Activated CD8-positive, alpha-beta memory T cell treated with anti-CD3 and anti-CD28 coated beads for 24 hours (primary cell): Measurements from ENCODE around the gene TEX13D.

ENCODE experiments used
- DNase-seq: peaks from one replicate; pipeline ENCODE4 v3.0.0-alpha.2; 2020

Gene TEX13D

DNA sequence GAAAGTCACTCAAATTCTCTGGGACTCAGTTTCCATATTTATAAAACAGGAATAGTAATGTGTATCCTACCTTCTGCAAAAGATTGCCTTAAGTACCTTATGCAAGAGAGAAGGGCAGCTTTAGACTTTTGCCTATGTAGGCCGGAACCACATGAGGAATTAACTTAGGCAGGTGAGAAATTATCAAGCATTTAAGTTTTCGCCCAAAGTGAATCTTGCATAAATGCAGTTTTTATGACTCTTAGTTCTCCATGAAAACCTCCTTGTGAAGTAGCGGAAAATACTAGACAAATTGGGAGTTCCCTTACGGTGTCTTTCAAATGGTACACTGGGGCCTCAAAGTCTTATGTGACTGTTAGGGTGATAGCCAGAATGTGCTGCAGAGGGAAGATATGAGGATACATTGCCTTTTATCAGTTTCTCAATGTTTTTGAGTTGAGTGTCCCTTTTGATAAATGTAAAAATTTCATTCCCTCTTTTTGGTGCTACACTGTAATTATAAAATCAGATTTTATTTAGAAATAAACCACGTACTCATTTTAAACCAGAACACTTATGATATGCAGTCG lies 16.5 kb downstream of the TEX13D start:
- no peak for DNase-seq

DNA sequence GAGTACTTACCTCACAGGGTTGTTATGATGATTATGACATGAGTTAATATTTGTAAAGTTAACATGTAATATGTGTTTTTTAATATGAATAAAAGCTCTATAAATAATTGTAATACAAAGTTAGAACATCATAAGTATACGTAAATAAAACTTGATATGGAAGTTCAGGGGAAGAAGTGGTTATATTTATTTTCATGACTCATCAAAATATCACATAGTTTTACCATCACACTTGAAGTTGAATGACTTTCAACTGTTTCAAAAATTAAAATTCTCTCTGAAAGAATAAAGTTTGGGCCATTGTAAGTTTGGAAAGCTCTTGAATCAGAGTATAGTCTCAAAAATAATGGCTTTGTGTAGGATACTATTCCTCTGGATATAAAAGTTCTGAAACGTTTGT lies 22.2 kb downstream of the TEX13D start:
- DNase-seq: no peak

DNA sequence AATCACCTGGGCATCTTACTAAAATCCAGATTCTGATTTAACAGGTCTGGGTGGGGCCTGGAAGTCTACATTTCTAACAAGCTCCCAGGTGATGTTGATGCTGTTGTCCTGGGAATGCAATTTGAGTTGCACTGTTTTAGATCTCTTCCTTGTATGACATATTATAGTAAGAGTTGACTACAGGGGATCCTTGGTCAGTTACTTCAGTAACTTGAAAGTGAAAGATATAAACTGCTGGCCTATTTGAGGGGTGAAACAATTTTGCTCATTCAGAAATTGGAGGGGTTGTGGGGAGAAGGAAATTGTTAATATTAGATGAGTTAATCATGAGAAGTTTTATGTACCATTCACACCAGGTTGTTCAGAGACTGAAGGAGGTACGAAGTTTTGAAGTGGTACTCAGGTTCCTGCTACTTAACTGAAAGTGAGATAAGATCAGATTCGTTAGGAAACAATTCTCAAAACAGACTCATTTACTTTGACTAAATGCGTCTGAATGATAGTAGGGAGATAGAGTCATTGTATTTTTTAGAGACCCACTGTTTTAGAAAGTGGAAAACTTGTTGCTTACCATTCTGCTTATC lies 26.4 kb downstream of the TEX13D start:
- DNase-seq: no peak

DNA sequence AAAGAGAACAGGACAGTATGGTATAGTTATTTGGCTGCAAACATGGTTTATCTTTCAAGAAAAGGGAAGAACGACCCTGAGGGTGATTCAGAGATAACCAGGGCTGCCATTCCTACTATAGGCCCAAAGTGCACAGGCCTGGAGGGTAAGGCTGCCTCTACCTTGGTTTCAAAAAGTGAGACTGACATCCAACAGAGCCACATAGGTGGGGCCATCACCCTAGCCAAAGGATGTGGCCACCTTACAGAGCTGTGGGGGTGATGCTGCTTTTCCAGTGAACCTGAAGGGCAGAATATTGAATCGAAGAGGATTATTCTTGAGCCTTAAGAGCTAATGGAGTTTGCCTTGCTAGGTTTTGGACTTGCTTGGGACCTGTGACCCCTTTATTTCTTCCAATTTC lies 29.6 kb downstream of the TEX13D start:
- no peak for DNase-seq

DNA sequence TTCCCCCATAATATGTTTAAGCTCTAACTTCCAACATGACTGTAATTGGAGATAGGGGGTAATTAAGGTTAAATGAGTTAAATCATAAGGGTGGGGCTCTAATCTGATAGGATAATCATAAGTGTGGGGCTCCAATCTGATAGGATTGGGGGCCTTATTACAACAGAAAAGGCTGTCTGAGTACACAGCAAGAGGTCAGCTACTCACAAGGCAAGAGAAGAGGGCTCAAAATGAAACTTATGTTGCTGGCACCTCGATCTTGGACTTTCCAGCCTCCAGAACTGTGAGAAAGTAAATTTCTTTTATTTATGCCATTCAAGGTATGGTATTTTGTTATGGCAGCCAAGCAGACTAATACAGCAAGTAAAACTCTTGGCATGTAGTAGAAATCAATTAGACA lies 30.3 kb downstream of the TEX13D start:
- no peak for DNase-seq

DNA sequence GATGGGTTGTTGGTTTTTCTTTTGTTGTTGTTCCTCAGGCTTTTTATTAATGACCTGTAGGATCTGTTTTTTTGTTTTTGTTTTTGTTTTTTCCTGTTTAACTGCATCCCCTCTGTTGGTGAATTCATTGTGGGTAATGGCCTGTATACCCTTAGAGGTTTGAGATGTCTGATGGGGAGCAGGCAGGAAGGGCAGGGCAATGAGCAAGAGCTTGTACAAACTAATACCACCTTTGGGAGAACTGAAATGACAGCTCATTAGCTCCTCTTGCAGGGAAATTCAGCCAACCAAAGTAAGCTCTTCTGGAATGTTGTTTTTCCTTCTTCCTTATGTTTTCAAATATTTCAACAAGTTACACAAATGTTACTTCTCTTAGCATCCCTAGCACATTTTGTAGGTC lies 37.3 kb downstream of the TEX13D start:
- no peak for DNase-seq

DNA sequence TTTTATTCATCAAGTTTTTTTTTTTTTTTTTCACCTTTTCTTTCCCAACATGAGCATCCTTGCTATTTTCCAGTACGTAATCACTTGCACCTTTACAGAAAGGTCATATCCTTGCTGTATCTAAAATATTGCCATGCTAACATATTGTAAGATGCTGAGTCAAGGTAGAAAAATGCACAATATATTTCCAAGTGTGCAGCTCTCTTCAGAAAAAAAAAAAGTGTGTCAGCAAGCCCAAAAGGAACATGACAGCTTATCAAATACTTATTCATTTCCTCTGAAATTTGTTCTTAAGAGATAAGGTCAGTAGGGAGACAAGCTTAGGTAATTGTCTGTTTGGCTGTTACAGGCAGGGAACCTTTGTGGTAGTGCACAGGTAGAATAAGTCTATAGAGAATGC lies 40.9 kb downstream of the TEX13D start:
- DNase-seq: no peak

DNA sequence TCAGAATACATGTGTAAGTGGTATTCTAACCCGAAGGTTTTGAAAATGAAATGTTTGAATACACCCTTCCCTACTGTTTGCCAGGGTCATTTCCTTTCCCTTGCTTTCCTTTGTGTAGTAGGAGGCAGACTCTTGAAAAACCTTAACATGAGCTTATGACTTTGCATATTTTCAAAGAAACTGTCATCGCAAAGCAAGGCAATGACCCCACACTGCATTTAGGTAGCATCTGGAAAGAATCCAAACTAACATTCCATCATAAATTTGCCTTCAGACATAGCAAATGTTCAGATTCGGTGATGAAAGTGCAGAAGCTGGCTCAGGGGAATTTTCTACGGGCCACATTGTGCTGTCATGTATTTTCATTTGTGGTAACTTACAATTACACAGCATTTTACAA lies 46.2 kb downstream of the TEX13D start:
- DNase-seq: no peak

DNA sequence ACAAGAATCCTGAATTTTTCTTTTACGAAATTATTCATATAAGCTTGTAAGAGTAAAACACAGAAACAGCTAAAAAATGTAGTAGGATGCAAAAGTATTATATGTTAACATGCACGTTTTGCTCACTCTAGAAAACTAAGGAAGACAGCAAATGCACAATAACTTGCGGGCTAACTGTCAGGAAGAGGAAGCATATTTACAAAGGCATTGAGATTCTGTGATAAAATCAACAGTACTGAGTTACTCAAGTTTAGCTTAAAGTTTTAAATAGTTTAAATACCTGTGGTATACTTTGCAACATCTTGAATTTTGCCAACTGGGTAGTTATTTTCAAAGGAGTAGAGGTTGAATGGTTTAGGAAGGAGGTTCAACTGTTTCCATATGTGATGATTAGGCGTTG lies 50.9 kb downstream of the TEX13D start:
- no peak for DNase-seq

DNA sequence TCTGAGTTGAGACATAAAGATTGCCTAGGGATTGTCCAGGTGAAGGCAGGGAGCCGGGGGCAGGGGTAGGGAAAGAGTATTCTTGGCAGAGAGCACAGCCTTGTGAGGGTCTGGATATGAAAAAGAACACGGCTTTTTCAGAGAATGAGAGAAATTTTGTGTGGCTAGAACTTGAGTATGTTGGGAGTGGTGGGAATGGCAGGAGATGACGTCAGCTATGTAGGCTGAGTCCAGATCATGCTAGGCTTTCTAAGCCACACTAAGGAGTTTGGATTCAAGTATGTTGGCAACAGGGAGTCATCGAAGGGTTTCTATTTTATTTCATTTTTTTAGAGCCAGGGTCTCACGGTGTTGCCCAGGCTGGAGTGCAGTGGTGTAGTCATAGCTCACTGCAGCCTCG lies 53.9 kb downstream of the TEX13D start:
- DNase-seq: no peak
